A673 (cell line): ENCODE data around the gene SRCIN1. TPM values are rescaled to one million over a fixed set of nuclear protein-coding genes. Genes with fewer than 3 reads are reported as not detected.

Source experiments
- BruUV-seq: library from RNA; stranded (reverse); fragments of 400-500 nt; replicated peaks from 2 replicates; lab custom pipeline; 2021; lab: Mats Ljungman, UMichigan
- CTCF ChIA-PET: fragments of 300-600 bp; sonication (Branson Sonifier 250); formaldehyde crosslinking; loops from one replicate; lab custom pipeline; 2022; ENCODE audit warnings: antibody characterized with exemption; lab: Charles Lee
- POLR2A ChIA-PET: fragments of 300-600 bp; sonication (Branson Sonifier 250); formaldehyde crosslinking; loops from one replicate; lab custom pipeline; 2022; ENCODE audit warnings: antibody characterized with exemption; ENCODE audit not compliant: low non-redundant PET; lab: Charles Lee
- DNase-seq: peaks from one replicate; pipeline ENCODE4 v3.0.0-alpha.2; 2015; ENCODE audit warnings: low spot score
- H3K27ac ChIP-seq: fragments of 200-600 bp; sonication (generic); 2 replicates; pipeline ENCODE4 v1.5.1; 2016; ENCODE audit warnings: mixed run types, low read depth, mild to moderate bottlenecking, mixed read lengths, antibody characterized with exemption, low read length; ENCODE audit not compliant: poor library complexity, severe bottlenecking
- H3K27me3 ChIP-seq: fragments of 200-600 bp; sonication (generic); replicated peaks from 2 replicates; pipeline ENCODE4 v1.6.1; 2017; ENCODE audit warnings: mixed run types, low read depth, mild to moderate bottlenecking, mixed read lengths, antibody characterized with exemption, low read length; ENCODE audit not compliant: insufficient read depth, poor library complexity
- H3K36me3 ChIP-seq: fragments of 200-600 bp; sonication (generic); 2 replicates; pipeline ENCODE4 v1.6.1; 2016; ENCODE audit warnings: mixed run types, mild to moderate bottlenecking, mixed read lengths, antibody characterized with exemption, low read length; ENCODE audit not compliant: insufficient read depth, poor library complexity, severe bottlenecking
- H3K4me1 ChIP-seq: fragments of 200-600 bp; sonication (generic); 2 replicates; pipeline ENCODE4 v1.6.1; 2017; ENCODE audit warnings: mixed run types, mild to moderate bottlenecking, mixed read lengths, antibody characterized with exemption, low read length; ENCODE audit not compliant: insufficient read depth, poor library complexity, severe bottlenecking
- H3K4me3 ChIP-seq: fragments of 200-600 bp; sonication (generic); 2 replicates; pipeline ENCODE4 v1.5.1; 2016; ENCODE audit warnings: low read depth, mixed run types, mild to moderate bottlenecking, mixed read lengths, low read length; ENCODE audit not compliant: poor library complexity, severe bottlenecking
- H3K9me3 ChIP-seq: fragments of 200-600 bp; sonication (generic); 2 replicates; pipeline ENCODE4 v1.6.1; 2016; ENCODE audit warnings: mixed run types, low read depth, mild to moderate bottlenecking, mixed read lengths, antibody characterized with exemption, low read length; ENCODE audit not compliant: poor library complexity, severe bottlenecking
- CTCF ChIP-seq: fragments of 300-800, 200-600 bp; sonication (generic); conservative IDR thresholded peaks from 2 replicates; pipeline ENCODE4 v1.5.1; 2017; ENCODE audit warnings: low read depth, mild to moderate bottlenecking, antibody characterized with exemption, low read length, moderate library complexity, mixed read lengths
- EZH2 ChIP-seq: fragments of 200-600 bp; sonication (generic); IDR thresholded peaks from 2 replicates; pipeline ENCODE4 v1.6.1; 2017; ENCODE audit warnings: borderline replicate concordance, low read depth, mild to moderate bottlenecking, mixed read lengths, antibody characterized with exemption, low read length; ENCODE audit not compliant: poor library complexity, severe bottlenecking
- intact Hi-C: fragments of 100-400 bp; cut with micrococcal nuclease; formaldehyde crosslinking; loops from one replicate; pipeline ENCODE4 v1.10.0; 2022; ENCODE audit not compliant: unreplicated experiment
- total RNA-seq: library from RNA; stranded (reverse); gene quantifications from 2 replicates; pipeline ENCODE4 v1.2.3, GENCODE V29; 2021

Gene SRCIN1
- total RNA-seq, 1 experiment from 2014 or later: 1.6 TPM

- Histone ChIP-seq H3K27me3 (no peaks in the 10 kb centered on the region), H3K4me3 (no peak overlapping the region), H3K9me3 (no peaks in the 10 kb centered on the region), H3K4me1 (no peaks in the 10 kb centered on the region), H3K27ac (no peak overlapping the region), H3K36me3 (no peaks in the 10 kb centered on the region)
- BruUV-seq: no TSS peak
- intact Hi-C loops: no loop called here
- ChIA-PET POLR2A (no interaction called here), CTCF (no interaction called here)
- no peak for DNase-seq
- TF ChIP-seq EZH2 (no peak), CTCF (no peak)
These were observed 14.6 kb downstream of the SRCIN1 start for GRCh38 chr17:38590988-38591758.

DNA sequence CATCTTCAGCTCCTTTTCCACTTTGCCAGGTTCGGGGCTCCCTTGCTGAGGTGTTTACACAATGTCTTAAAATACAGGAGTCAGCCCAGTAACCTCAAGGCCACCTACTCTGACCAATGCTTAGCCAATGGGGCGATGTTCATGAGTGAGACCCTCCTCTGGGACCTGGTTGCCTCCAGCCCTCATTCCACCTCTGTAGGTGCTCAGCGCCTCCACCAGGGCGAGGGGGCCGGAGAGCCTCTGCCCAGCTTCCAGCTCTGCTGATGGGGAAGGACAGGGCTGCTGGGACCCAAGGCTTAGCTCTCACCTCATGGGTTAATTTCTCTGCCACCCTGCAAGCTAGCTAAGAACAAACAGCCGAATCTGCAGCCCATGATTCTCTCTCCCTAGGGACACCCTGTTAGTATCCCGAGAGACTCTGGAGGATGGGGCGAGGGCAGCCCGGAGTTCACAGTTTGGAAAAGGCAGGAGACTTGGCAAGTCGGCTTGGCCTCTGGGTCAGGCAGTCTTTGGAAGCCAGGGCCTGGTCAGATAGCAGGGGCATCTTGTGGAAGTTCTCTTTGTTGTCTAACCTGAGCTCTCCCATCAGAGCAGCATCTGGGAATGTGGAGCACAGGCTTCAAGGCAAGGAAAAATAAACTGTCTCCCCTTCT lies 16.2 kb downstream of the SRCIN1 start:
- CTCF ChIA-PET: interaction anchor here (0.7 kb wide), 1 partner anchor 1746 kb away, joined by 3 read pairs; no protein-coding TSS in a partner anchor
- no peak for TF ChIP-seq CTCF
- TF ChIP-seq EZH2: no peak

DNA sequence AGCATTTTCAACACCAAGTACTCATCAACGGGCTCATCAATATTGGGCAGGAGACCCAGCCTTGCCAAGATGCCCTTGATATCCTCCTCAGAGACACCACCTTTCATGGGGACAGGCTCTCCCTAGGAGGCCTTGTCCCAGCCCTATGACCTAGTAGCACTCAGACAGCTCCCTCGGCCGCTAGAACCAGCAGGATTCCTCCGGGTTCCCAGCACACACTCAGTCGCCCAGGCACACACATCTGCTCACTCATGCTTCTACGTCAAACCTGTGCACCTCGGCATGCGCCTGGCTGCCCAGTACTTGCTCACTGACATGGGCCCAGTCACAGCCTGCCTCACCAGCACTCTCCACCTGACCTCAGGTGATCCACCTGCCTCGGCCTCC lies 17.0 kb downstream of the SRCIN1 start:
- no TSS peak for BruUV-seq
- H3K4me3 ChIP-seq: no peak overlapping the region
- H3K27me3 ChIP-seq: no peaks in the 10 kb centered on the region
- POLR2A ChIA-PET: no interaction called here
- CTCF ChIA-PET: no interaction called here
- H3K36me3 ChIP-seq: no peaks in the 10 kb centered on the region
- H3K27ac ChIP-seq: no peak overlapping the region
- no peak for TF ChIP-seq EZH2
- TF ChIP-seq CTCF: no peak
- no peaks in the 10 kb centered on the region for H3K4me1 ChIP-seq
- DNase-seq: no peak
- H3K9me3 ChIP-seq: no peaks in the 10 kb centered on the region
- intact Hi-C loops: no loop called here

More for the DNA sequence above, 16.2 kb downstream of the SRCIN1 start:
- H3K4me1 ChIP-seq: no peaks in the 10 kb centered on the region
- no peaks in the 10 kb centered on the region for H3K27me3 ChIP-seq
- no peak overlapping the region for H3K4me3 ChIP-seq
- H3K27ac ChIP-seq: no peak overlapping the region
- H3K36me3 ChIP-seq: no peaks in the 10 kb centered on the region
- BruUV-seq: no TSS peak
- no peaks in the 10 kb centered on the region for H3K9me3 ChIP-seq
- POLR2A ChIA-PET: no interaction called here
- no peak for DNase-seq
- intact Hi-C loops: no loop called here
